Measurements from ENCODE around the gene SLC2A1.

SLC2A1 gene

GRCh38 chr1:42958488-42959319, at the start of gene SLC2A1:
Gene SLC2A1 (minus strand): TSS chr1:42958868. CDS start chr1:42958651, 217 bp downstream.
- peak; percentile 98 for DNase-seq

- peak; percentile 86 for DNase-seq
These were observed 48.9 kb upstream of the SLC2A1 start for GRCh38 chr1:43007377-43008114.

- peak; percentile 95 for DNase-seq
These were observed 47.0 kb upstream of the SLC2A1 start for GRCh38 chr1:43005460-43006361.

- DNase-seq = no peak
These were observed 46.2 kb upstream of the SLC2A1 start for GRCh38 chr1:43004587-43005459.

GRCh38 chr1:43002766-43003165, 44.1 kb upstream of the SLC2A1 start:
- no peak for DNase-seq

- DNase-seq = no peak
These were observed 43.4 kb upstream of the SLC2A1 start for GRCh38 chr1:43002116-43002515.

GRCh38 chr1:43001434-43001833, 42.8 kb upstream of the SLC2A1 start:
- DNase-seq = no peak

- no peak for DNase-seq
These were observed 41.6 kb upstream of the SLC2A1 start for GRCh38 chr1:43000271-43000670.

- DNase-seq = no peak
These were observed 40.6 kb upstream of the SLC2A1 start for GRCh38 chr1:42999308-42999707.

- DNase-seq = no peak
These were observed 39.7 kb upstream of the SLC2A1 start for GRCh38 chr1:42998386-42998785.

- DNase-seq = no peak
These were observed 37.8 kb upstream of the SLC2A1 start for GRCh38 chr1:42996384-42996970.

- no peak for DNase-seq
These were observed 35.0 kb upstream of the SLC2A1 start for GRCh38 chr1:42993502-42994136.

GRCh38 chr1:42992054-42992571, 33.4 kb upstream of the SLC2A1 start:
- no peak for DNase-seq

- DNase-seq = no peak
These were observed 32.2 kb upstream of the SLC2A1 start for GRCh38 chr1:42990757-42991346.

GRCh38 chr1:42983693-42984092, 25.0 kb upstream of the SLC2A1 start:
- DNase-seq = peak; percentile 53

GRCh38 chr1:42983253-42983652, 24.6 kb upstream of the SLC2A1 start:
- peak; percentile 61 for DNase-seq

- DNase-seq = no peak
These were observed 24.0 kb upstream of the SLC2A1 start for GRCh38 chr1:42982641-42983040.

- peak; percentile 84 for DNase-seq
These were observed 23.2 kb upstream of the SLC2A1 start for GRCh38 chr1:42981871-42982270.

- peak; percentile 62 for DNase-seq
These were observed 22.7 kb upstream of the SLC2A1 start for GRCh38 chr1:42981255-42981805.

All from eye (tissue), 1 donor.